Activated CD4-positive, alpha-beta T cell treated with anti-CD3 and anti-CD28 coated beads, Interleukin-2, Interleukin-4, amounts not matched to agents 100 ng/mL and 50 ng/mL, durations not matched to agents 16 hours and 8 hours (primary cell): ENCODE results near the gene KIAA2012.
"Not testable (repeated sequence)": the region's sequence is repeated elsewhere in the genome, so short reads cannot be mapped to it uniquely, and the experiment has no call there.

ENCODE experiments used
- DNase-seq: peaks from one replicate; pipeline ENCODE4 v3.0.0-alpha.2; 2020; ENCODE audit warnings: low spot score

KIAA2012 gene

GRCh38 chr2:202196727-202197126 lies 123.7 kb downstream of the KIAA2012 start:
- no peak for DNase-seq

- DNase-seq = no peak
These were observed 128.4 kb downstream of the KIAA2012 start for GRCh38 chr2:202201220-202202160.

- DNase-seq = no peak
These were observed 130.3 kb downstream of the KIAA2012 start for GRCh38 chr2:202203348-202203747.

- DNase-seq = no peak
These were observed 131.8 kb downstream of the KIAA2012 start for GRCh38 chr2:202204855-202205254.

GRCh38 chr2:202208526-202208925 lies 135.5 kb downstream of the KIAA2012 start:
- no peak for DNase-seq

GRCh38 chr2:202215179-202215578 lies 142.1 kb downstream of the KIAA2012 start:
- no peak for DNase-seq

- DNase-seq = no peak
These were observed 148.8 kb downstream of the KIAA2012 start for GRCh38 chr2:202221873-202222272.

GRCh38 chr2:202237787-202238233 lies 164.8 kb downstream of the KIAA2012 start:
- DNase-seq = peak; percentile 11

- DNase-seq = peak; percentile 93
These were observed 165.5 kb downstream of the KIAA2012 start, which contains the start of gene SUMO1 for GRCh38 chr2:202238234-202239197. SUMO1 (minus strand) TSS chr2:202238597; CDS start chr2:202238451, 146 bp downstream.

- not testable (repeated sequence) for DNase-seq
These were observed 174.7 kb downstream of the KIAA2012 start for GRCh38 chr2:202247710-202248109.

GRCh38 chr2:202249521-202250253 lies 176.6 kb downstream of the KIAA2012 start:
- DNase-seq = no peak

- no peak for DNase-seq
These were observed 178.4 kb downstream of the KIAA2012 start for GRCh38 chr2:202251494-202251893.
